NCI-H2196 treated with DMSO at 0.1 percent for 48 hours (cell line): ENCODE results near the gene NPRL2.

ENCODE experiments used
- DNase-seq: peaks from one replicate; lab custom pipeline; 2025; ENCODE audit not compliant: unreplicated experiment; lab: John Stamatoyannopoulos, UW

The NPRL2 gene

GRCh38 chr3:50351323-50351697, 735 bp upstream of the NPRL2 start:
- no peak for DNase-seq

- no peak for DNase-seq
Measured at GRCh38 chr3:50350213-50350526, 405 bp downstream of the NPRL2 start.

- DNase-seq = no peak
Measured at GRCh38 chr3:50347187-50347813, 3.3 kb downstream of the NPRL2 start.

GRCh38 chr3:50345586-50346234, 4.9 kb downstream of the NPRL2 start, which contains the start of gene ZMYND10:
Gene ZMYND10, minus strand, starts transcription at chr3:50345732. Its CDS starts 153 bp downstream, at chr3:50345579.
- no peak for DNase-seq

GRCh38 chr3:50345008-50345407, 5.6 kb downstream of the NPRL2 start:
- no peak for DNase-seq

- no peak for DNase-seq
Measured at GRCh38 chr3:50342813-50343633, 7.6 kb downstream of the NPRL2 start.

GRCh38 chr3:50341996-50342650, 8.5 kb downstream of the NPRL2 start:
- no peak for DNase-seq

- no peak for DNase-seq
Measured at GRCh38 chr3:50341537-50341936, 9.0 kb downstream of the NPRL2 start.

- no peak for DNase-seq
Measured at GRCh38 chr3:50340448-50341329, 9.9 kb downstream of the NPRL2 start, which contains the start of gene RASSF1. Gene RASSF1, minus strand, starts transcription at chr3:50340836. Its CDS starts 31 bp downstream, at chr3:50340805.

- DNase-seq = no peak
Measured at GRCh38 chr3:50340147-50340447, 10.5 kb downstream of the NPRL2 start.

GRCh38 chr3:50339485-50340146, 11.0 kb downstream of the NPRL2 start:
- no peak for DNase-seq

GRCh38 chr3:50338965-50339364, 11.6 kb downstream of the NPRL2 start:
- no peak for DNase-seq

- peak; percentile 89 for DNase-seq
Measured at GRCh38 chr3:50337175-50337861, 13.3 kb downstream of the NPRL2 start.

- DNase-seq = no peak
Measured at GRCh38 chr3:50336452-50337174, 14.0 kb downstream of the NPRL2 start.

- no peak for DNase-seq
Measured at GRCh38 chr3:50334339-50335075, 16.1 kb downstream of the NPRL2 start.

GRCh38 chr3:50333744-50334328, 16.7 kb downstream of the NPRL2 start:
- DNase-seq = no peak

- DNase-seq = no peak
Measured at GRCh38 chr3:50331364-50331907, 19.1 kb downstream of the NPRL2 start.

- DNase-seq = no peak
Measured at GRCh38 chr3:50330330-50330729, 20.2 kb downstream of the NPRL2 start.
